ENCODE data around the gene UCKL1.

Gene UCKL1

GRCh38 chr20:63898882-63899558 is 57.2 kb downstream of the UCKL1 start:
- no peak overlapping the region for H3K4me3 ChIP-seq (ENCODE audit: control insufficient read depth, low read depth, low read length)
- no peak for DNase-seq (ENCODE audit: low read depth)
- TF ChIP-seq, protein P1, sequence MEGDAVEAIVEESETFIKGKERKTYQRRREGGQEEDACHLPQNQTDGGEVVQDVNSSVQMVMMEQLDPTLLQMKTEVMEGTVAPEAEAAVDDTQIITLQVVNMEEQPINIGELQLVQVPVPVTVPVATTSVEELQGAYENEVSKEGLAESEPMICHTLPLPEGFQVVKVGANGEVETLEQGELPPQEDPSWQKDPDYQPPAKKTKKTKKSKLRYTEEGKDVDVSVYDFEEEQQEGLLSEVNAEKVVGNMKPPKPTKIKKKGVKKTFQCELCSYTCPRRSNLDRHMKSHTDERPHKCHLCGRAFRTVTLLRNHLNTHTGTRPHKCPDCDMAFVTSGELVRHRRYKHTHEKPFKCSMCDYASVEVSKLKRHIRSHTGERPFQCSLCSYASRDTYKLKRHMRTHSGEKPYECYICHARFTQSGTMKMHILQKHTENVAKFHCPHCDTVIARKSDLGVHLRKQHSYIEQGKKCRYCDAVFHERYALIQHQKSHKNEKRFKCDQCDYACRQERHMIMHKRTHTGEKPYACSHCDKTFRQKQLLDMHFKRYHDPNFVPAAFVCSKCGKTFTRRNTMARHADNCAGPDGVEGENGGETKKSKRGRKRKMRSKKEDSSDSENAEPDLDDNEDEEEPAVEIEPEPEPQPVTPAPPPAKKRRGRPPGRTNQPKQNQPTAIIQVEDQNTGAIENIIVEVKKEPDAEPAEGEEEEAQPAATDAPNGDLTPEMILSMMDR (conservative IDR thresholded peaks at IDR 0.05; ENCODE audit: control insufficient read depth, insufficient read depth, low read depth, low read length): no peak

DNA sequence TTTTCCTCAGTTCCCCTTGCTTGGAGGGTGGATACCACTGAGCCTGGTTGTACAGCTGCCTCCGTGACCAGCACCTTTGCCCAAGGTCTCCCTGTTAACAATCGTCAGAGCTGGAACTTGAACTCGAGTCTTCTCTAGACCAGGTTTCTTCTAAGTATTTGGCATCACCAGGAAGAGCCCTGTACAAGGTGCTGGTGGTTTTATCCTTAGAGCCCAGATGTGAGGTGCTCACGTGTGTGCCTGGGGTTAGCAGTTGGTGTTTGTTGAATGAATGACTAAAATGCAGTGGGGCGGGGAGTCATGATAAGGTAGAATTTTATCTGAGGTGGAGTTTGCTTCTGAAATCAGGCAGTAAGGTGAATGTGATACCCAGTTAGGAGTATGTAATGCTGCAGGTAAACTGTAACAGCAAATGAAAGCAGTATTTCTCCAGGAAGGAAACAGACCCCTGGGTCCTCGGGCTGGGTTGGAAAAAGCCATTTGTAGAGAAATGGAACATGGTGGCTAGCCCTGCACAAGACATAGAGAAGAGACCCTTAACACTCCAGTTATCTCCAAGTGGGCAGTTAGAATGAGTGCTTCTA is 58.1 kb downstream of the UCKL1 start:
- TF ChIP-seq, protein P1 (conservative IDR thresholded peaks at IDR 0.05; ENCODE audit: control insufficient read depth, insufficient read depth, low read depth, low read length): no peak
- H3K4me3 ChIP-seq (ENCODE audit: control insufficient read depth, low read depth, low read length): no peak overlapping the region
- DNase-seq (ENCODE audit: low read depth): no peak

DNA sequence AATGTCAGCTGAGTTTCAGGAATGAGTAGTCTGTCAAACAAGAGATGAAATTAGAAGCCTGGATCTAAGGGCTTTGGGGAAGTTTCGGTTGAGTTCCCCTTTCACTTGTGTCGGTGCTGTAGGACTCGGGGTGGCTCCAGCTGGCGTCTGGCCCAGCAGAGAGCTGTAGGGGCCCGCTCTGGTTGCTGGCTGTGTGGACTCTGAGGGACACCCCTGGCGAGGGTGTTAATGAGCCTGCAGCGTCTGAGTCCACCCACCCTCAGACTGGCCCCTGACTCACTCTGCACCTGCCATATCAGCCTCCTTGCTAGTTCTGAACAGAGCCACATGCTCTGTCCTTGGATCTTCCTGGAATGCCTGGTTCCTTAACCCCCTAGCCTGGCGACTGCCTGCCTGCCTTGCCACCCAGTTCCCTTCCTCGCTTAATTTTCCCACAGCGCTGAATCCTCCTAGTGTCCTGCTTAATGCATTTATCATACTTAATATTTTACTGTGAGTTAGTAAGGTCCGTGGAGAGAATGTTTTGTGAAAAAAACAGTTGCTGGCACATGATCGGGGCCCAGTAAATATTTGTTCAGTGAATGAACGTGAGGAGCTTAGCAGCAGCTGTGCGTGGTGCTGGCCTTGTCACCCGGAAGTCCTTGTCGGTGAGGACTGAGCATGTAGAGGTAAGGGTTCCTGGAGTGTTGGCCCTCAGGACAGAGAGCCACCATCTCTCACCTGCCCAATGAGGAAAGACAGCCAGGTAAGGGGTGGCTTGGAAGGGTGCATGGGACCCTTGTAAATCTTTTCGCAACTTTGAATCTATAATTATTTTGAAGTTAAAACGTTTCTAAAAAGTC is 59.7 kb downstream of the UCKL1 start:
- peak overlapping the region; percentile 53 for H3K4me3 ChIP-seq (ENCODE audit: control insufficient read depth, low read depth, low read length)
- TF ChIP-seq, protein P1 (conservative IDR thresholded peaks at IDR 0.05; ENCODE audit: control insufficient read depth, insufficient read depth, low read depth, low read length): no peak
- peak; percentile 15 for DNase-seq (ENCODE audit: low read depth)

- TF ChIP-seq, protein P1 (conservative IDR thresholded peaks at IDR 0.05; ENCODE audit: control insufficient read depth, insufficient read depth, low read depth, low read length): no peak
- H3K4me3 ChIP-seq (ENCODE audit: control insufficient read depth, low read depth, low read length): peak overlapping the region; percentile 53
- peak; percentile 31 for DNase-seq (ENCODE audit: low read depth)
Observed at GRCh38 chr20:63895952-63896263, 60.3 kb downstream of the UCKL1 start.

- TF ChIP-seq, protein P1 (conservative IDR thresholded peaks at IDR 0.05; ENCODE audit: control insufficient read depth, insufficient read depth, low read depth, low read length): no peak
- no peak for DNase-seq (ENCODE audit: low read depth)
- H3K4me3 ChIP-seq (ENCODE audit: control insufficient read depth, low read depth, low read length): peak overlapping the region; percentile 53
Observed at GRCh38 chr20:63895202-63895951, 60.8 kb downstream of the UCKL1 start.
